Measurements from ENCODE around the gene PPP1R13B. TPM values are rescaled to one million over a fixed set of nuclear protein-coding genes. Genes with fewer than 3 reads are reported as not detected.
A peak's percentile ranks its signal among the peaks of the same experiment; 100 is the strongest.

The PPP1R13B gene, protein sequence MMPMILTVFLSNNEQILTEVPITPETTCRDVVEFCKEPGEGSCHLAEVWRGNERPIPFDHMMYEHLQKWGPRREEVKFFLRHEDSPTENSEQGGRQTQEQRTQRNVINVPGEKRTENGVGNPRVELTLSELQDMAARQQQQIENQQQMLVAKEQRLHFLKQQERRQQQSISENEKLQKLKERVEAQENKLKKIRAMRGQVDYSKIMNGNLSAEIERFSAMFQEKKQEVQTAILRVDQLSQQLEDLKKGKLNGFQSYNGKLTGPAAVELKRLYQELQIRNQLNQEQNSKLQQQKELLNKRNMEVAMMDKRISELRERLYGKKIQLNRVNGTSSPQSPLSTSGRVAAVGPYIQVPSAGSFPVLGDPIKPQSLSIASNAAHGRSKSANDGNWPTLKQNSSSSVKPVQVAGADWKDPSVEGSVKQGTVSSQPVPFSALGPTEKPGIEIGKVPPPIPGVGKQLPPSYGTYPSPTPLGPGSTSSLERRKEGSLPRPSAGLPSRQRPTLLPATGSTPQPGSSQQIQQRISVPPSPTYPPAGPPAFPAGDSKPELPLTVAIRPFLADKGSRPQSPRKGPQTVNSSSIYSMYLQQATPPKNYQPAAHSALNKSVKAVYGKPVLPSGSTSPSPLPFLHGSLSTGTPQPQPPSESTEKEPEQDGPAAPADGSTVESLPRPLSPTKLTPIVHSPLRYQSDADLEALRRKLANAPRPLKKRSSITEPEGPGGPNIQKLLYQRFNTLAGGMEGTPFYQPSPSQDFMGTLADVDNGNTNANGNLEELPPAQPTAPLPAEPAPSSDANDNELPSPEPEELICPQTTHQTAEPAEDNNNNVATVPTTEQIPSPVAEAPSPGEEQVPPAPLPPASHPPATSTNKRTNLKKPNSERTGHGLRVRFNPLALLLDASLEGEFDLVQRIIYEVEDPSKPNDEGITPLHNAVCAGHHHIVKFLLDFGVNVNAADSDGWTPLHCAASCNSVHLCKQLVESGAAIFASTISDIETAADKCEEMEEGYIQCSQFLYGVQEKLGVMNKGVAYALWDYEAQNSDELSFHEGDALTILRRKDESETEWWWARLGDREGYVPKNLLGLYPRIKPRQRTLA
- polyA plus RNA-seq (2012; ENCODE audit: insufficient read length, low read depth) = 8.6 TPM

DNA sequence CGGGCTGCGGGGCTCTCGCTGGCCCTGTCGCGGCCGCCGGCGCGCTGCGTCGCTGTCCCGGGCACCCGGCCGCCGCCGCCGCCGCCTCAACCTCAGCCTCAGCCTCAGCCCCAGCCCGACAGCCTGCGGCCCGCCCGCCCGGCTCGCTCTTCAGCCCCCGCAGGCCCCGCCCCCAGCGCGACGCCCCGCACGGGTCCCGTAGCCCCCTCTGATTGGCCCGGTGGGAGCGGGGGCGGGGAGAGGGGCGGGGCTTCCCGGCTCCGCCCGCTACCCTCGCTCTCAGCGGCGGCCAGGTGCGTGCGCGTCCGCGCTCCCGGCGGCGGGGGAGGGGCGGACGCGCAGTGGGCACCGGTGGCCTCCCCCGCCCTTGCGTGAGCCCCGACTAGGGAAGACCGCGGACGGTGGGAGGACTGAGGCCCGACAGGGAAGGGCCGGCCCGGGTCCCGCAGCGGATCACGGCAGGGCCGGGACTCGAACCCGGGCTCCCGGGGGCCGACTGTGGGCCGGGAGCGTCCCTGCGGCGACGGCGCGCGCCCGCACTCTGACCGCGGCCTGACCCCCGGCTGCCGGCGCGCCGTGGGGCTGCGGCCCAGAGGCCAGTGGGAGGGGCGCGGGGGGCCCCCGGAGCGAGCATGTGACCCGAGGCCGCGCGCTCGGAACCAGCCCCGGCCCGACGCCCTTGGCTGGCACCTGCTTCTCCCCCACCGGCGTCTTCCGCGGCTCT is at the start of gene PPP1R13B:
TSS of gene PPP1R13B (minus strand) at position 125 of the 724 bp plus-strand sequence. CDS start 268 bp downstream, outside the sequence.
- no peak for TF ChIP-seq SIN3A (IDR thresholded peaks at IDR 0.05; ENCODE audit: borderline replicate concordance, insufficient read depth, low read length)
- TF ChIP-seq FOXP2 (optimal IDR thresholded peaks at IDR 0.05; ENCODE audit: borderline replicate concordance, extremely low read depth, extremely low read length, insufficient read depth) = peak; percentile 44

DNA sequence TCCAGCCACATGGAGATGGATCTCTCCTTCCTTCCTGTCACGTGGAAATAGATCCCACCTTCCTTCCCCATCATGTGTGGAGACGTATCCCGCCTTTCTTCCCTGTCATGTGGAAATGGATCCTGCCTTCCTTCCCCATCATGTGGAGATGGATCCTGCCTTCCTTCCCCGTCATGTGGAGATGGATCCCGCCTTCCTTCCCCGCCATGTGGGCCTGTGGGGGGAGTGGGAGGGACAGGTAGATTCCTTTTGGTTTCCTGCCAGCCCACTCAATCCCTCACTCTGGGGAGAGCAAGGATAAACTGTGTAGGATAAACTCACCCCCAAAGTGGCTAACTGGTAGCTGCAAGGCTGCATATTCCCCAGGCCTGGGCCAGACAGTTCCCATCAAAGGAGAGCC is 49.2 kb upstream of the PPP1R13B start:
- no peak for TF ChIP-seq FOXP2 (optimal IDR thresholded peaks at IDR 0.05; ENCODE audit: borderline replicate concordance, extremely low read depth, extremely low read length, insufficient read depth)
- no peak for TF ChIP-seq TAF1 (IDR thresholded peaks at IDR 0.05; ENCODE audit: borderline replicate concordance, insufficient read depth, low read length)
- no peak for TF ChIP-seq SIN3A (IDR thresholded peaks at IDR 0.05; ENCODE audit: borderline replicate concordance, insufficient read depth, low read length)
- TF ChIP-seq, protein P1, sequence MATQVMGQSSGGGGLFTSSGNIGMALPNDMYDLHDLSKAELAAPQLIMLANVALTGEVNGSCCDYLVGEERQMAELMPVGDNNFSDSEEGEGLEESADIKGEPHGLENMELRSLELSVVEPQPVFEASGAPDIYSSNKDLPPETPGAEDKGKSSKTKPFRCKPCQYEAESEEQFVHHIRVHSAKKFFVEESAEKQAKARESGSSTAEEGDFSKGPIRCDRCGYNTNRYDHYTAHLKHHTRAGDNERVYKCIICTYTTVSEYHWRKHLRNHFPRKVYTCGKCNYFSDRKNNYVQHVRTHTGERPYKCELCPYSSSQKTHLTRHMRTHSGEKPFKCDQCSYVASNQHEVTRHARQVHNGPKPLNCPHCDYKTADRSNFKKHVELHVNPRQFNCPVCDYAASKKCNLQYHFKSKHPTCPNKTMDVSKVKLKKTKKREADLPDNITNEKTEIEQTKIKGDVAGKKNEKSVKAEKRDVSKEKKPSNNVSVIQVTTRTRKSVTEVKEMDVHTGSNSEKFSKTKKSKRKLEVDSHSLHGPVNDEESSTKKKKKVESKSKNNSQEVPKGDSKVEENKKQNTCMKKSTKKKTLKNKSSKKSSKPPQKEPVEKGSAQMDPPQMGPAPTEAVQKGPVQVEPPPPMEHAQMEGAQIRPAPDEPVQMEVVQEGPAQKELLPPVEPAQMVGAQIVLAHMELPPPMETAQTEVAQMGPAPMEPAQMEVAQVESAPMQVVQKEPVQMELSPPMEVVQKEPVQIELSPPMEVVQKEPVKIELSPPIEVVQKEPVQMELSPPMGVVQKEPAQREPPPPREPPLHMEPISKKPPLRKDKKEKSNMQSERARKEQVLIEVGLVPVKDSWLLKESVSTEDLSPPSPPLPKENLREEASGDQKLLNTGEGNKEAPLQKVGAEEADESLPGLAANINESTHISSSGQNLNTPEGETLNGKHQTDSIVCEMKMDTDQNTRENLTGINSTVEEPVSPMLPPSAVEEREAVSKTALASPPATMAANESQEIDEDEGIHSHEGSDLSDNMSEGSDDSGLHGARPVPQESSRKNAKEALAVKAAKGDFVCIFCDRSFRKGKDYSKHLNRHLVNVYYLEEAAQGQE (IDR thresholded peaks at IDR 0.05; ENCODE audit: insufficient read depth in 1 of 2, low read depth in 2 of 2, low read length in 2 of 2) = no peak
- no peak for TF ChIP-seq POLR2AphosphoS5 (IDR thresholded peaks at IDR 0.05; ENCODE audit: low read depth, low read length)

DNA sequence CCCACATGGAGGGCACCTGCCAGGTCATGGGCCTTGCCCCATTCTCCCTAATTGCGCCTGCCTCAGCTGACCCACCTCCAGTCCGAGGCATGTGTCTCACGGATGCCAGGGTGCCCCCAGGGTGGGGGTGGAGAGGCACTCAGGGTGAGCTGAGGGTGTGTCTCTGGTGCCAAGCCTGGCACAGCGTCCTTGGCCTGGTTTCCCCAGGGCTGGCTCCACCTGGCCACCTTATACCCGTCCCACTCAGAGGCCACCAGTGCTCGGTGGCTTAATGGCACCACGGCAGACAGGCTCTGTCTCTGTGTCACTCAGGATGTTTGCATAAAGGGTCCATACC is 47.3 kb upstream of the PPP1R13B start:
- TF ChIP-seq, protein P1 (IDR thresholded peaks at IDR 0.05; ENCODE audit: insufficient read depth in 1 of 2, low read depth in 2 of 2, low read length in 2 of 2) = no peak
- TF ChIP-seq POLR2AphosphoS5 (IDR thresholded peaks at IDR 0.05; ENCODE audit: low read depth, low read length) (no peak), TAF1 (IDR thresholded peaks at IDR 0.05; ENCODE audit: borderline replicate concordance, insufficient read depth, low read length) (no peak), FOXP2 (optimal IDR thresholded peaks at IDR 0.05; ENCODE audit: borderline replicate concordance, extremely low read depth, extremely low read length, insufficient read depth) (no peak), SIN3A (IDR thresholded peaks at IDR 0.05; ENCODE audit: borderline replicate concordance, insufficient read depth, low read length) (no peak)

DNA sequence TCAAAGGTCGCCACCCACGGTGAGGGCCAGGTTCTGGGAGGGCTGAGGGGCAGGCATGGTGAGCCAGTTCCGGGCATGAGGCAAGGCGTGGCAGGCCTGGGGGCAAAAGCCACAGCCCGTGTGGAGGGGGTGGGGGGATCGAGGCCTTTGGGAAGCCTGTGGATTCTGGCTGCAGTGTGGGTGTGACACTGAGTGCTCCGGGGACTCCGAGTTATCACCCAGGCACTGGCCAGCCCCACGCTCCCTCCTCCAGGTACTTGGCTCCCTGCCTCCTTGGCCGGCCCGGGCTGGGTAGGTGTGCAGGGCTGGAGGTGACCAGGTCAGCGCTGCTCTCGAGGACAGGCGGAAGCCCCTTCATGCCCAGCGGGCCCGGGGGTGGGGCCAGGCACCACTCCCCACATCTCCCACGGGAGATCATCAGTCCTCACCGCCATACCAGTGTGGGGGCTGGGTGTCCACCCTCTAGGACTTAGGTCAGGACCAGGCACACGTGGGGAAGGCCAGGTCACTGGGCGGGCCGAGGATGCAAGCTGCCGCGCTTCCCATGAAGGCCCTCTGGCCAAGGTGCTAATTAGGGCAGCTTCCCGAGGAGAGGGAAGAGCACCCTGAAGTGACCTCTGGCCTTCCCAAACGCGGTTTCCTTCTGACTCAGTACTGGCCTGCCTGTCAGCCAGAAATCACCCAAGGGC is 46.8 kb upstream of the PPP1R13B start:
- TF ChIP-seq FOXP2 (optimal IDR thresholded peaks at IDR 0.05; ENCODE audit: borderline replicate concordance, extremely low read depth, extremely low read length, insufficient read depth) = no peak
- no peak for TF ChIP-seq POLR2AphosphoS5 (IDR thresholded peaks at IDR 0.05; ENCODE audit: low read depth, low read length)
- TF ChIP-seq, protein P1 (IDR thresholded peaks at IDR 0.05; ENCODE audit: insufficient read depth in 1 of 2, low read depth in 2 of 2, low read length in 2 of 2) = no peak
- TF ChIP-seq SIN3A (IDR thresholded peaks at IDR 0.05; ENCODE audit: borderline replicate concordance, insufficient read depth, low read length) = no peak
- no peak for TF ChIP-seq TAF1 (IDR thresholded peaks at IDR 0.05; ENCODE audit: borderline replicate concordance, insufficient read depth, low read length)
